IPS-NIHi11 (cell line): ENCODE measurements around the gene MS4A4E.
"Not testable (repeated sequence)": the region's sequence is repeated elsewhere in the genome, so short reads cannot be mapped to it uniquely, and the experiment has no call there.

ENCODE experiments used
- DNase-seq: peaks from one replicate; pipeline ENCODE4 v3.0.0; 2012; ENCODE audit warnings: mixed read lengths, low spot score

MS4A4E gene

DNA sequence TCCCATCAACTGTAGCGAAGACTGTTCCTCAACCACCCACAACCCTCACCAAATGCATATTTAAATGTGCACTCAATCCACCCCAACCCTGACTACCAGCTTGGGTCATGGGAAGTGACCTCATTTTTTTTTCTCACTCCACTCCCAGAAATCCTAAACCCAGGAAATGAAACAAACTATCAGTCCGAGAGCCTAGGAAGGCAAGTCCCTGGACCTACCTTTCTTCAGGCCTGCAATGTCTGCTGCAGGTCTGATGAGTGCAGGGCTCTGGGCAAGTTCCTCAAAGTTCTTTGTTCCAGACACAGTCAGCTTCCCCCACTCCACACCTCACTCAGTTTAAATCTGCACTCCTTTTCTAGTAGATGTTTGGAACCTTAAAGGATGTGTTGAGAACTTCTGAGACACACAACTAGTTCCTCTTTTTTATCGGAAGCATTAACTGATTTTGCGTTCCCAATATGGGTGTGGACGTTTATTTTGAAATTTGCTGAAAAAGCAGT lies at the start of gene MS4A4E:
TSS of gene MS4A4E (minus strand) at position 398 of the 500 bp plus-strand sequence. CDS start 13,082 bp downstream, outside the sequence.
- no peak for DNase-seq

DNA sequence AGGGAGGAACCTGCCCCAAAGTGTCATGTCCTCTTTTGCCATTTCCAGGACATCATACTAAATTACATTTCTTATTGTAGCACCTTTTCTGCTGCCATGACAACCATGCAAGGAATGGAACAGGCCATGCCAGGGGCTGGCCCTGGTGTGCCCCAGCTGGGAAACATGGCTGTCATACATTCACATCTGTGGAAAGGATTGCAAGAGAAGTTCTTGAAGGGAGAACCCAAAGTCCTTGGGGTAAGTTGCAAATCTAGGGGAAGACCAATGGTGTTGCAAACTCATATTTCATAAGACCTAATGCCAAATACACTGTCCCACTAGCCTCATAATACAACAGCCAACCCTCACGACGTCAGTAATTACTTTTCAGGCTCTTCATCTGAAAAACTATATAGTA lies 49.2 kb upstream of the MS4A4E start:
- no peak for DNase-seq

DNA sequence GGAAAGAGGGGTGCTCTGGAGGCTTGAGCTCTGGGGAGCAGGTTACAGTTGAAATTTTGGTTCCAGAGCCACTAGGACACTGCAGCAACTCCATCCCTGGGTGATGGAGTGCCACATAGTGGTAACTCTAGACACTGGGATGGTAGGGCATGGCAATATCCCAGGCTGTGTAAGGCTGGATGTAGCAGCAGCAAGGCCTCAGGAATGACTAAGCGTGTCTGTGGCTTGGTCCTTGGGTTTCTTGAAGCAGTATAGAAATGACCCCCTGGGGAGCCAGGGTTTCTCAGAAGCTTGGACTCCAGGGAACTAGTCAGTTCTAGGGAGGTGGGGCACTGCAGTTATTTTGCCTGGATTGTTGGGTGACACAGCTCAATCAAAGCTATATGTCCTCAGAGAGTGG lies 45.6 kb upstream of the MS4A4E start:
- no peak for DNase-seq

DNA sequence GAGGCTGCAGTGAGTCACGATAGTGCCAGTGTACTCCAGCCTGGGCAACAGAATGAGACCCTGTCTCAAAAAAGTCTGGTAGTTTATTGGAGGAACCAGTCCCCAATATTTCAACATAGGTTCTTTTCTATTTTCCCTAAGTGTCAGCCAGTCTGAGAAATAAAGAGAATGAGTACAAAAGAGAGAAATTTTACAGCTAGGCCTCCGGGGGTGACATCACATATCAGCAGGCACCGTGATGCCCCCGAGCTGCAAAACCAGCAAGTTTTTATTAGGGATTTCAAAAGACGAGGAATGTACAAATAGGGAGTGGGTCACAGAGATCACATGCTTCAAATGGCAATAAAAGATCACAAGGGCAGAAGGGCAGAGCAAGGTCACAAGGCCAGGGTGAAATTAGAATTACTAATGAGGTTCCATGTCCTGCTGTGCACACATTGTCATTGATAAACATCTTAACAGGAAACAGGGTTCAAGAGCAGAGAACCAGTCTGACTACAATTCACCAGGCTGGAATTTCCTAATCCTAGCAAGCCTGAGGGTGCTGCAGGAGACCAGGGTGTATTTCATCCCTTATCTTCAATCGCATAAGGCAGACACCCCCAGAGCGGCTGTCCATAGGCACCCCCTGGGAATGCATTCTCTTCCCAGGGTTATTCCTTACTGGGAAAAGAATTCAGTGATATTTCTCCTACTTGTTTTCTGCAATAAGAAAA lies 42.6 kb upstream of the MS4A4E start:
- DNase-seq: not testable (repeated sequence)

DNA sequence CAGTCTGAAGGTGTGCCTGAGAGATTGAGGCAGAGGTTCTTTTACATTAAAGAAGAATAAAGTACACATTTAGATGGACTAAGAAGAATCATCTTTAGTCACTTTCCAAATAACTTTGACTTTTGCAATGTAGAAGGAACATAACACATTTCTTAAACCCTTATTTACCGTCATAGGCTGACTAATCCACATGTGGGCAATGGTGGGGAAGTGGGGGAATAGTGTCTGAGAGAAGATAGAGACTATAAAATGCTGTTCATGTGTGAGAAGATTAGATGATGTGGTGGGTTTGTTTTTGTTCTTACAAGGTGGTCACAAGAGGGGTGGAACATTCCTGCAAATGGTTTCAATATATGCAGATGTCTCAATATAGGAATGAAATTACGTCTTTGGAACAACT lies 39.3 kb upstream of the MS4A4E start:
- no peak for DNase-seq

DNA sequence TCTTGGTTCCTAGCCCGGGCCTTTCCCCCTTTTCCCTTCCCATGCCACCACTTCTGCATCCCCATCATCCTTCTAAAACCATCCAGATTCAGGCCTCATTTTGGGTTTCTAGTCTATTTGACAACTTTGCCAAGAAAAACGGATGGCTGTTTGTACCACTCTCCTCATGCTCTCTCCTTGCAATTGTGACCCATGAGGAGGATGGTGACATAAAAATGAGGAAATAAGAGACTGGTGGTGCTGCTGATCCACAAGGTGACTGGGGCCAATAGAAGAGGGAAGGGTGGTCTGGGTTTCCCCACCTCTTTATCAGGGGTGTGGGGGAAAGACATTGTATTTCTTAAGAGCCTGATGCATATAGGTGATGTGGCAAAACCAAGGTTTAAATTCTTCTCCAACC lies 38.5 kb upstream of the MS4A4E start:
- DNase-seq: no peak

DNA sequence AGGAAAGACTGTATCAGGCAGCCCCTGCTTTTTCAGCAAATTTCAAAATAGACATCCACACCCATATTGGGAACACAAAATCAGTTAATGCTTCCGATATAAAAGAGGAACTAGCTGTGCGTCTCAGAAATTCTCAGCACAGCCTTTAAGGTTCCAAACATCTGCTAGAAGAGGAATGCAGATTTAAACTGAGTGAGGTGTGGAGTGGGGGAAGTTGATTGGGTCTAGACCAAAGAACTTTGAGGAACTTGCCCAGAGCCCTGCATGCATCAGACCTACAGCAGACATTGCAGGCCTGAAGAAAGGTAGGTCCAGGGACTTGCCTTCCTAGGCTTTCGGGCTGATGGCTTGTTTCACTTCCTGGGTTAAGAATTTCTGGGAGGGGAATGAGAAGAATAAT lies 37.5 kb upstream of the MS4A4E start, which contains the start of gene MS4A4A:
TSS of gene MS4A4A (plus strand) at position 255 of the 400 bp plus-strand sequence. CDS start at position 265, 10 bp downstream.
- no peak for DNase-seq

DNA sequence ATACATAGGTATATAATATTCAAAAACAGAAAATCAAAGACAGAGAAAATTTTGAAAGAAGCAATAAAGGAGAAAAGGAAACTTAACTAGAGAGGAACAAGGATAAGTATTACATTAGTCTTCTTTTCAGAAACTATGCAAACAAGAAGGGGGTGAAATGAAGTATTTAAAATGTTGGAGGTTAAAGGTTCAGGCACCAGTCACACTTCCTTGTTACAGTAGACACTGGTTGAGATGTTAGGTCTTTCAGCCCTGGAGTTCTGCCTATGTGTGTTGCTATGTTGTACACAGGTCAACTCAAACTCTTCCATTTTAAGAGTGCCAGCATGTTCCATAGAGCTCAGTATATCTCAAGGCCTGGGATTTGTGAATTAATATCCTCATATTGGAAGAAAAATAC lies 31.5 kb upstream of the MS4A4E start:
- no peak for DNase-seq

DNA sequence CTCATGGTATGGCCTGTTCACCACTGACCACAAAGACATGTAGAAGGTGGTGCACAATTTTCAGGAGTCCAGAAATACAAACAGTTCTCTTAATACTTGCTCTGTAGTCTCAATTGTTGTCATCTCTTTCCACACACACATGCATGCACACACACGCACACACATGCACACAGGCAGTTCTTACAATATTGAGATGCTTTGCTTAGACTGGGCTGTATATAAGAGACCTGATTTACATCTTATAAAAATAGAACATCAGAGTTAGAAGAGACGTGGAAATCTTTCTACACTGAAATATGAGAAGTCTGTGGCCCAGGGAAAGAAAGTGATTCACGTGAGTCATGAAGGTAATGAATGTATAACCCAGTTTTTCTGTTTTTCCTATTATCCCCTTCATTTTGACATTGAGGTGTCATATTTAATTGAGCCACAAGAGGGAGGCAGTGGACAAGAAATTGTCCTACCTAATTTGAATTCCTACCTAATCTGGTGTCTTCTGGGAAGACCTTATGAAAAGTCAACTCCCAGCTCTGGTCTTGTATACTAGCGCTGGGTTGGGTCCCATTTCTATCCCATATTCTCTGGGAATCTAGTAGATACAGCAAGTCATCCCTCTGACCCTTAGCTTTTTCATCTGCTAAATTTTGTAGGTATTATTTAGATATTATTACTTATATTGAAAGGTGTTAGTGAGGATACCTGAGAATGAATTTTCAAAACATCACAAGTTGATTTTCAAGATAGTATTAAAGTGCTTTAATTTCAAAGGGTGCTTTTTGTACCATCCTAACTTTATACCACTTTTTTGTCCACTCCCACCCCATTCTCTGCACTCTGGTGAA lies 22.7 kb upstream of the MS4A4E start:
- DNase-seq: peak; percentile 77

DNA sequence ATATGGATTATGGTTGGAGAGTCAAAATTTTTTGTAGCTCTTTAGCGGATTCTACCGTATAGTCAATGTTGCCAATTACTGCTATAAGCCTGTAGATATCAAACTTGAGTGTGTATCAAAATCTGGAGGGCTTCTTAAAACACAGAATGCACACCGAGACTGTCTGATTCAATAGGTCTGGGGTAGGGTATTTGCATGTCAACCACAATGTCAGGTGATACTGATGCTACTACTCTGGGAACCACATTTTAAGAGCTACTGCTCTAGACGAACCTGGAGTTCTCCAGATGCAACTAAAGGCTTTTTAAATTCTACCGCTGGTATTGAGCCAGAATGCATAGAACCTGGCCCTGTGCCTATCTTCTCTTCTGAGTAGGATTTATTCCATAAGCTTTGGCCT lies 21.7 kb upstream of the MS4A4E start:
- DNase-seq: no peak

DNA sequence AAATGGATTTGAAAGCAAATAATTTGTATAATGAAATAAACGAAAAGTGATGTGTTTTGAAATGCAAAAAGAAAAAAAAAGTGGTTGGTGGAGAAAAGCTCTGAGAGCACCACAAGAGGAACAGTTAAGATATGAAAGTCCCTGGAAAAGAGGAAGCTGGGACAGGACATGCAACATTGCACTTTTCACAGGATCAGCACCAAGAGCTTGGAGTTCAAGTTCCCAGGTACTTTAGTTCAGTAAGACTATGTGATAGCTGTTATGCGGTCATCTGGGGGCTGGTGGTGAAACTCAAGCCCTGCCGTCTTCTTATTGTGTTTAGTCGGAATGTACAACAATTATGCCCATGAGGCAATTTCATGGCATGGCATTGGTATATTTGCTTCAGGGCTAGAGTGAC lies 20.5 kb upstream of the MS4A4E start:
- no peak for DNase-seq

DNA sequence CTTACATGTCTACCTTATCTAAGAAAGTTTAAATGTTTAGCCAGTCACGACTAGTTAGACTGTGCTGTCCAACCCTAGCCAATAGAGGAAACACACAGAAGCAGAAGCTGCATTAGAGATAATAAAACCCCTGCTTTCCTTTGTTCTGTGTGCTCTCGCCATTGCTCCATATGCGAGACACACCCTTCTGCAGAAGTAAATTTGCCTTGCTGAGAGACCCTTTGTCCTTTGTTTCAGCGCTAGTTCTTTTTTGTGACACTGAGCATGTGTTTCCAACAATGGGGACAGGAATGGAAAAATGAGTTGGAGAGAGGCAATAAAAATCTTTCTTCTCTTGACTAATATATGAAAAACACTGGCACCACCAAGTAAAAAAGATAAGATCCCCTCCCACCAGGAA lies 18.1 kb upstream of the MS4A4E start:
- DNase-seq: no peak

DNA sequence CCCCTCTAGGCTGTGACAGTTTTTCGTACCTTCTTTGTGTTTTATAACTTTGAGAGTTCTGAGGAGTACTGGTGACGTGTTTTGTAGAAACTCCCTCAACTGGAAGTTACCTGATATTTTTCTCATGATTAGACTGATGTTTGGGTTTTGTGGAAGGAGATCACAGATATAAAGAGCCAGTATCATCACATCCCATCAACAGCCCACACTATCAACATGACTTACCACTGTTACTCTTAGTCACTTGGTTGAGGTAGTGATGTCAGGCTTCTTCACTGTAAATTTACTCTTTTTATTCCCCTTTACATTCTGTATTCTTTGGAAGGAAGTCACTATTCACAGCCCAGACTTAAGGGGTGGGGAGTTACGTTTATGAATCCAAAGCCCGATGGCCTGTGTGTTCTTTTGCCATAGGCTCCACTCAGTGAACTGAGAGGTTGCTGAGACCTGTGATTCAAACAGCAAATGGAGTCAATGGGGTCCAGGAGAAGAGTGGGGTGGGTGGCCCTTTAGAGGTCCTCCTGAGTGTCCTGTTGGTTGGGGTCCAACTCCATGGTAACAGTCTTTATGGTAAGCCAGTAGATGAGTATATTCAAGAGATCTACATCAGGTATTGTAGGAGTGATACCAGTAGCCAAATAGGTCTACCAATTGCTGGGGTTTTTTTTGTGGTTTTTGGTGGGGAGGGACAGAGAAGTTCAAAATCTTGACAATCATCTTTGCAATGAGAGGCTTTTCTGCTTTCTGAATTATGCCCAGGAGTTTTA lies 15.2 kb upstream of the MS4A4E start:
- DNase-seq: no peak

DNA sequence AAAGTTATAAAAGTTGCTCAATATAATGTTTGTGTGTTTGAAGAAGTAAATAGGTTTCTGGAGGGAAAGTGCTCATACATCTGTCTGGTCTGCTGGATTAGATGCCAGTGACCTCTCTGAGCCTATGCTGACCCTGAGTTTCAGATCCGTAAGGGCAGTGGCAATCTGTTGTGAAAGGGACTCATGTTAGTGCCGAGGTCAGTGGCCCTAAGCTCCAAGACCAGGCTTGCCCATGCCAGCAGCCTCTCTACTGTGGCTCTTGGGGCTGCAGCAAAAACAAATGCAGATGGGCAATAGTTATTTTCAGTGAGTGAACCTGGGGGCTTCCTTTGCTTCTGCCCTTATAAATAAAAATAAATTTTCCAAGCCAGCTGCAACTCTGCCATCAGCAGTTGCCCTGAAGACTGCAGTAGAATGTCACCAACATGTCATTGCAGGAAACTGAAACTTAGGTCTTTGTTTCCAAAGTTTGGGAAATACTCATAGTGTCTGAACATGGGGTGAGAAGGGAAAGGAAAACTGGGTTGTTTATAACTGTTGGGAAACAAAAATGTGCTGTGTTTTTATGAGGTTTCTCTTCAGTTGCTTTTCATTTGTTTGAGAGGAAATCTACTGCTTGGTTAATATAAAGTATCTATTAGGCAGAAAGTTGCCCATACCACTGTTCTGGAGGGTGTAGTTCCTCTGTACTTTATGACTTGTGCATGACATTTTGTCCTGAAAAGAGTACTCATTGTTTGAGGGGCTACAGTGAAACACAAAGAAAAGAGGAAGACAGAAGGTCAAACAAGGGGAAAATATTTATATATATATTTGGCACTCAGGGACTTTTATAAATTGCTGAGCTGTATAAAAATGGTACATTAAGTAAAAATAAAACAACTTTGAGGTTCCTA lies 9.5 kb upstream of the MS4A4E start:
- DNase-seq: no peak

DNA sequence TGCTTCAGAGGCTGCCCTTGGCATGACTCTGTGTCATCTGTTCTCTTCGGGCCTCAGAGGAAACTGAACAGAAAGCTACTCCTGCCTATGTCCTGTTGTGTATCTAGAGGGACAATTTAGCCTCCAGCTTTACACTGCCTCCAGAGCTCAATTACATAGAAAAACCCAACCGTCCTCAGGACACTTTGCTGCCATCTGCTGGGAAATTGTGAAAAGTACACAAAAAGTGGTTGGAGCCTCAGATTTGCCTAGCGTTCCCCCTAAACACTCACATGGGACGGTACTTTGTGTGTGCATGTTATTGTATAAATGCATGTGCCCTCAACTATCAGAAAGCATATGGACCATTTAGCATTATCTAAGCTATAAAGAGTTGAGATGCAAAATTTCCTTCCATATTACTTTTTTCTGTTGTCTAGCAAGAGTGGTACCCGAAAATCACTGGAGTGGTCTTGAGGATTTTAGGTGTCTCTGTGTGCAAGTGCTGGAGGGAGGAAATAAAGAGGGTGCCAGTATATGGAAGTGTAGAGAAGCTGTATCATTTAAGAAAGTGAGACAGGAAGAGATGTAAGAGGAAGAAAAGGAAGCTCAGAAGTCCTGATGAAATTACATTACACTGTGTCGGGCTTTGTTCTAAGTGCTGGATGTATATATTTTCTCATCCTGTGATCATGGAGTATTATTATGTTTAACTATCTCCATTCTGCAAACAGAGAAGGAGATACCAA lies 8.7 kb upstream of the MS4A4E start:
- peak; percentile 29 for DNase-seq

DNA sequence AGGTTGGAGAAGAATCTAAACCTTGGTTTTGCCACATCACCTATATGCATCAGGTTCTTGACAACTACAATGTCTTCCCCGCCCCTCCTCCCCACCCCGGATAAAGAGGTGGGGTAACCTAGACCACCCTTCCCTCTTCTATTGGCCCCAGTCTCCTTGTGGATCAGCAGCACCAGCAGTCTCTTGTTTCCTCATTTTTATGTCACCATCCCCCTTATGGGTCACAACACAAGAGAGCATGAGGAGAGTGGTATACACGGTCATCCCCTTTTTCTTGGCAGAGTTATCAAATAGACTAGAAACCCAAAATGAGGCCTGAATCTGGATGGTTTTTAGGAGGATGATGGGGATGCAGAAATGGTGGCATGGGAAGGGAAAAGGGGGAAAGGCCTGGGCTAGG lies 1.2 kb downstream of the MS4A4E start:
- no peak for DNase-seq

DNA sequence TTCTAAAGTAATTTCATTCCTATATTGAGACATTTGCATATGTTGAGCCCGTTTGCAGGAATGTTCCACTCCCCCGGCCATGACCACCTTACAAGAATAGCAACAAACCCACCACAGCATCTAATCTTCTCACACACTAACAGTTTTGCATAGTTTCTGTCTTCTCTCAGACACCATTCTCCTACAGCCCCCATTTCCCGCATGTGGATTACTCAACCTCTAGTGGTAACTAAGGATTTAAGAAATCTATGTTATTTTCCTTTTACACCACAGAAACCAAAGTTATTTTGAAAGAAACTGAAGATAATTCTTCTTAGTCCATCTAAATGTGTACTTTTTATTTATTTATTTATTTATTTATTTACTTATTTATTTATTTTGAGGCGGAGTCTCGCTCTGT lies 2.3 kb downstream of the MS4A4E start:
- DNase-seq: no peak

DNA sequence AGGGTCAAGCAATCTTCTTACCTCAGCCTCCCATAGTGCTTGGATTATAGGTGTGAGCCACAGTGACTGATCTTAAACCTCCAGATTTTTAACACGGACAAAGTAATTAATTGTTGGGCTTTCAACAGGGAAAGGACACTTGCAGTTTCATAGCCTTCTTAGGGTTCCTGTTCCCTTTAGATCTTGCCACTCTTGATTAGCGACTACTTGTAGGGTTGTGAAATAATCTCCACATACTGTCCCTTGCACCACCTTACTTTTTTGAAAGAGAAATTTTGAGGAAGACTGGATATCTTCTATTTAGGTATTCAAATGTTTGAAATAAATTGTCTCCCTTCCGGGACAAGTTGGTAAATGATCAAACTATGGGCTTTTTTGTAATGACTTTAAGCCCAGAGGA lies 7.6 kb downstream of the MS4A4E start:
- no peak for DNase-seq

DNA sequence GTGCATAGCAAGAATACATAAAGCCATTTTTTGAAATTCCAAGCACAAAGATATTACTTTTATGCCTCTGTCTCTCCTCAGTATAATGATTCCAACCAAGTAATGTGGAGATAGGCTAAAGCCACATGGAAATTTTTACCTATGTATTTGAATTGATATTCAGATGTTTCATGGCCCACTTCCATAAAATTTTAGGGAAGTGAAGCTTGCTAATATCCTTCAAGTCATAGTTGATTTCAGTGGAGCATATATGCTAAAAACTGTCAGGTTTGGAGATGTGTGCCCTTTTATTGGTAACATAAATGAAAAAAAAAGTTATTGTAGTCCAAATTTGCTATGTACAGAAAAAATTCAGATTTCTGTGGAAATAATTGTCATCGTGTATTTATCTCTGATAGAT lies 12.3 kb downstream of the MS4A4E start:
- DNase-seq: no peak

DNA sequence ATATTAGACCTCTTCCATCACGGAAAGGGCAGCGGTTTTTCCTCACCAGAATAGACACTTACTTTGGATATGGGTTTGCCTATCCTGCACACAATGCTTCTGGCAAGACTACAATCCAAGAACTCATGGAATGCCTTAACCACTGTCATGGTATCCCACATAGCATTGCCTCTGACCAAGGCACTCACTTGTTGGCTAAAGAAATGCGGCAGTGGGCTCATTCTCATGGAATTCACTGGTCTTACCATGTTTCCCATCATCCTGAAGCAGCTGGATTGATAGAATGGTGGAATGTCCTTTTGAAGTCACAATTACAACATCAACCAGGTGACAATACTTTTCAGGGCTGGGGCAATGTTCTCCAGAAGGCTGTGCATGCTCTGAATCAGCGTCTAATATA lies 20.8 kb downstream of the MS4A4E start:
- DNase-seq: no peak

DNA sequence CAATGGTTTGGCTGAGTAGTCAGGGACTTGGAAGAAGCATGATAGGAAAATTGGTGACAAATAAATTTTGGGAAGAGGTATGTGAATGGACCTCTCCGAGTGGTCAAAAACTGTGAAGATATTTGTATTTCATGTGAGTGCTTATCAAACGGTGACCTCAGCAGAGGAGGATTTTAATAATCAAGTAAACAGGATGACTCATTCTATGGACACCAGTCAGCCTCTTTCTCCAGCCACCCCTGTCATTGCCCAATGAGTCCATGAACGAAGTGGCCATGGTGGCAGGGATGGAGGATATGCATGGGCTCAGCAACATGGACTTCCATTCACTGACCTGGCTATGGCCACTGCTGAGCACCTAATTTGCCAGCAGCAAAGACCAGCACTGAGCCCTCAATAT lies 21.2 kb downstream of the MS4A4E start:
- DNase-seq: no peak
